Stimulated activated CD4-positive, alpha-beta T cell treated with anti-CD3 and anti-CD28 coated beads, Interleukin-12 subunit alpha, Interleukin-12 subunit beta, amount 100 ng/mL, for 24 hours (primary cell): ENCODE results near the gene KRTAP10-4.
"Not testable (repeated sequence)": the region's sequence is repeated elsewhere in the genome, so short reads cannot be mapped to it uniquely, and the experiment has no call there.

Experiments
- DNase-seq, 2 experiments: peaks; one replicate each; pipeline ENCODE4 v3.0.0-alpha.2; 2020; ENCODE audit warnings: low read depth in 2 of 2

The KRTAP10-4 gene

GRCh38 chr21:44534688-44535087, 38.8 kb upstream of the KRTAP10-4 start:
- DNase-seq: no peak

- DNase-seq: no peak
Observed at GRCh38 chr21:44535963-44536362, 37.6 kb upstream of the KRTAP10-4 start.

- no peak for DNase-seq
Observed at GRCh38 chr21:44537930-44538911, 35.3 kb upstream of the KRTAP10-4 start.

GRCh38 chr21:44539046-44539445, 34.5 kb upstream of the KRTAP10-4 start:
- DNase-seq: no peak

- DNase-seq: no peak
Observed at GRCh38 chr21:44539991-44540666, 33.4 kb upstream of the KRTAP10-4 start, which contains the start of gene KRTAP10-1. TSS of gene KRTAP10-1 (minus strand) at chr21:44540195. CDS start at chr21:44540150, 45 bp downstream.

- no peak for DNase-seq
Observed at GRCh38 chr21:44540741-44541288, 32.7 kb upstream of the KRTAP10-4 start.

GRCh38 chr21:44542716-44543115, 30.8 kb upstream of the KRTAP10-4 start:
- DNase-seq: no peak

- no peak for DNase-seq
Observed at GRCh38 chr21:44544566-44544965, 29.0 kb upstream of the KRTAP10-4 start.

GRCh38 chr21:44547656-44548331, 25.7 kb upstream of the KRTAP10-4 start:
- no peak for DNase-seq

- DNase-seq: no peak
Observed at GRCh38 chr21:44548381-44548780, 25.1 kb upstream of the KRTAP10-4 start.

GRCh38 chr21:44548922-44549321, 24.6 kb upstream of the KRTAP10-4 start:
- DNase-seq: no peak

GRCh38 chr21:44549525-44550211, 23.9 kb upstream of the KRTAP10-4 start:
- no peak for DNase-seq

- not testable (repeated sequence) for DNase-seq
Observed at GRCh38 chr21:44550285-44550684, 23.2 kb upstream of the KRTAP10-4 start.

GRCh38 chr21:44550807-44551206, 22.7 kb upstream of the KRTAP10-4 start:
- DNase-seq: no peak

- no peak for DNase-seq
Observed at GRCh38 chr21:44551340-44551961, 22.1 kb upstream of the KRTAP10-4 start, which contains the start of gene KRTAP10-2. TSS of gene KRTAP10-2 (minus strand) at chr21:44551505. CDS start at chr21:44551458, 47 bp downstream.

- no peak for DNase-seq
Observed at GRCh38 chr21:44552136-44552535, 21.4 kb upstream of the KRTAP10-4 start.

- DNase-seq: no peak
Observed at GRCh38 chr21:44552681-44553080, 20.8 kb upstream of the KRTAP10-4 start.

- DNase-seq: no peak
Observed at GRCh38 chr21:44555200-44555875, 18.2 kb upstream of the KRTAP10-4 start.

GRCh38 chr21:44556879-44557278, 16.6 kb upstream of the KRTAP10-4 start:
- no peak for DNase-seq
